IMR-90 (cell line): ENCODE results near the gene STPG4.

Source experiments
- CTCF ChIP-seq: conservative IDR thresholded peaks from 2 replicates; pipeline ENCODE4 v1.5.1; 2012; ENCODE audit warnings: mild to moderate bottlenecking, low read depth, low read length, improper control_type of control experiment
- MAFK ChIP-seq: IDR thresholded peaks from 2 replicates; pipeline ENCODE4 v1.6.1; 2012; ENCODE audit warnings: low read depth, low read length, improper control_type of control experiment
- MXI1 ChIP-seq: IDR thresholded peaks from 2 replicates; pipeline ENCODE4 v1.6.1; 2012; ENCODE audit warnings: low read depth, mild to moderate bottlenecking, low read length, moderate library complexity, borderline replicate concordance
- NFE2L2 ChIP-seq: fragments of 150-350 bp; IDR thresholded peaks from 2 replicates; pipeline ENCODE4 v1.6.1; 2016; ENCODE audit warnings: low read depth, mild to moderate bottlenecking, low read length
- POLR2A ChIP-seq: IDR thresholded peaks from 2 replicates; pipeline ENCODE4 v1.6.1; 2012; ENCODE audit warnings: mild to moderate bottlenecking, low read depth, low read length
- RAD21 ChIP-seq: IDR thresholded peaks from 2 replicates; pipeline ENCODE4 v1.6.1; 2012; ENCODE audit warnings: low read length, improper control_type of control experiment
- RFX5 ChIP-seq: IDR thresholded peaks from 2 replicates; pipeline ENCODE4 v1.8.0; 2012; ENCODE audit warnings: low read depth, mild to moderate bottlenecking, low read length, moderate library complexity
- TF ChIP-seq, protein P1 (sequence below): fragments of 150-350 bp; IDR thresholded peaks from 2 replicates; pipeline ENCODE4 v1.6.1; 2017; ENCODE audit warnings: mild to moderate bottlenecking, antibody characterized with exemption, low read length, low read depth
- TF ChIP-seq, protein P2 (sequence below): fragments of 150-350 bp; IDR thresholded peaks from 2 replicates; pipeline ENCODE4 v1.6.1; 2016; ENCODE audit warnings: low read depth, mild to moderate bottlenecking, low read length, moderate library complexity, borderline replicate concordance

DNA sequence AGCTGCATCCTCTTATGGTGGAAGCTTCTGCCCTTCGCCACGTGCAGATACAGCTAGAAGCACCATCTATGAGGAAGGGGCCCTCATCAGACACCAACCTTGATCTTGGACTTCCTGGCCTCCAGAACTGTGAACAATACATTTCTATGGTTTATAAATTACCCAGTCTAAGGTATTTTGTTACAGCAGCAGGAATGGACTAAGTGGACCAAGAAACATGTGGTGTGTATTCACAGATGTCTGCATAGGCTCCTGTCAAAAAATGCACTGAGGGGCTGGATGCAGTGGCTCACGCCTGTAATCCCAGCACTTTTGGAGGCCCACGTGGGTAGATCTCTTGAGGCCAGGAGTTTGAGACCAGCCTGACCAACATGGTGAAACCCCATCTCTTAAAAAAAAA lies 57.5 kb downstream of the STPG4 start:
- TF ChIP-seq, protein P1, sequence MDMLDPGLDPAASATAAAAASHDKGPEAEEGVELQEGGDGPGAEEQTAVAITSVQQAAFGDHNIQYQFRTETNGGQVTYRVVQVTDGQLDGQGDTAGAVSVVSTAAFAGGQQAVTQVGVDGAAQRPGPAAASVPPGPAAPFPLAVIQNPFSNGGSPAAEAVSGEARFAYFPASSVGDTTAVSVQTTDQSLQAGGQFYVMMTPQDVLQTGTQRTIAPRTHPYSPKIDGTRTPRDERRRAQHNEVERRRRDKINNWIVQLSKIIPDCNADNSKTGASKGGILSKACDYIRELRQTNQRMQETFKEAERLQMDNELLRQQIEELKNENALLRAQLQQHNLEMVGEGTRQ, result no peak
- TF ChIP-seq MAFK (no peak), CTCF (no peak), NFE2L2 (no peak), POLR2A (no peak), MXI1 (no peak), RFX5 (no peak), RAD21 (no peak)
- TF ChIP-seq, protein P2, sequence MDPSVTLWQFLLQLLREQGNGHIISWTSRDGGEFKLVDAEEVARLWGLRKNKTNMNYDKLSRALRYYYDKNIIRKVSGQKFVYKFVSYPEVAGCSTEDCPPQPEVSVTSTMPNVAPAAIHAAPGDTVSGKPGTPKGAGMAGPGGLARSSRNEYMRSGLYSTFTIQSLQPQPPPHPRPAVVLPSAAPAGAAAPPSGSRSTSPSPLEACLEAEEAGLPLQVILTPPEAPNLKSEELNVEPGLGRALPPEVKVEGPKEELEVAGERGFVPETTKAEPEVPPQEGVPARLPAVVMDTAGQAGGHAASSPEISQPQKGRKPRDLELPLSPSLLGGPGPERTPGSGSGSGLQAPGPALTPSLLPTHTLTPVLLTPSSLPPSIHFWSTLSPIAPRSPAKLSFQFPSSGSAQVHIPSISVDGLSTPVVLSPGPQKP, result no peak
